Stimulated activated CD4-positive, alpha-beta T cell treated with anti-CD3 and anti-CD28 coated beads, Interleukin-12 subunit alpha, Interleukin-12 subunit beta, amount 100 ng/mL, for 24 hours (primary cell): Measurements from ENCODE around the gene EVX1.

ENCODE experiments used
- DNase-seq, 2 experiments: peaks; one replicate each; pipeline ENCODE4 v3.0.0-alpha.2; 2020; ENCODE audit warnings: low read depth in 2 of 2

EVX1 gene

DNA sequence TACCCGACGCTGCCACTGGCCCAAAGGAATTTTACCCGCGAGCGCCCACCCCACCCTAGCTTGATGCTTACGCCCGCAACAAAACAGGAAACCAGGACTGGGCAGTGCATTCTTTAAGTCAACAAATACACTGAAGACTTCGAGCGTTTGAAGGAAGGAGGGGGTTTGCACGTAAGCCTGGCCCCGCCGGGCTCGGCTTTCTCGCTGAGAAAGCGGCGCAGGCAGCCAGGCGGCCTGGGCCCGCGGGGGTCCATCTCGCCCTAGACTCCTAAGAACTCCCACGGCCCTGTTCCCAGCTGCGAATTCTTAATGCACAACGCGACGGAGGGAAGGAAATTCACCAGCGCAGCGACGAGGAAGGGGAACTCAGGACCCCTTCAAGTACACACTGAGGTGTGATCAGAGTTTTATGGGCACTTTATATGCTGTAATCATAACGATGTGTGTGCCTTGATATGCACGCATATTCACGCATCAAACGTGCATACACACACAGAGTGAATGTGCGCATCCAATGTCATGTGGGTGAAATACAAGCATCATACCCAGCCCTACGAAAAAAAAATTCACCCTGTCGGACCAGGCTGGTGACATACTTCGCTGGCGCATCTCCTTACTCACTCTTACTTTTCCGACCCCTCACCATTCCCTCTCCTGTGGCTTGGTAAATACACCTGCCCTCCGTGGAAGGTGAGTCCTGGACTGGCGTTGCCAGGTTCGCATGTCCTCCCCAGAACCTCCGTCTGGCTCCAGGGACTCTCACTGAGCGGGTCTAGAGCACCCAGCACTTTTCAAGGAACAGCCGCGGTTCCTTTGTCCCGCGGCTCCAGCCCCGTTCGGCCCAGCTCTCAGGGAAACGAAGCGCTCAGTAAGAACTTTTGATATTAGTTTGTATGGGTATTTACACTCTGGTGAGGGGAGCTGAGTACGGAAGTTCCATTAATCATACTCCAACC, 37.0 kb upstream of the EVX1 start:
- DNase-seq = no peak

DNA sequence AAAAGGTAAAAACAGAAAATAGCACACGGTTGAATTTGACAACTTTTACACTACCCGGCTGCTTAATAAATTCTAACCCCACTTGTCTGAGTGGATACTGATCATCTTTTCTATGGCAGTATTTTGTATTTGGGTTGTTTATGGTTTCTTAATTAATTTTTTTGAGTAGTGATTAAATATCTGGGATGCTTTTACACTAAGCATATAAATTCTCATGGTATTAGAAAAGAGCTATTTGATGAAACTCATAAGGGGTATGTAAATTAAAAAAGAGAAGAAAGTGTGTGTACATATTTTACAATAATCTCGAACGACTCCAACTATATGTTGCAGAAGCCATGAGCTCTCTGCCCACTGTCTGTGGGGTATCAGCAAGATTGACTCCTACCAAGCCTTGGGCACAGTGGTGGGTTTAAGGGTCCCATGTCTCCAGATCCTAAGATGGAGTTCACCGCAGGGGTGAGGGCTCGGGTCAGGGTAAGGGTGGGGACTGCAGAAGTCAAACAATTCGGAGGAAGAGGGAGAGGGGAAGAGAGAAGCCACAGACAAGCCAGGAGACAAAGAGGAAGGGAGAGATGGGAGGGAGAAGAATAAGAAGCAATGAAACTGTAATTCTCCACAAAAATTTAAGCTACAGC, 35.1 kb upstream of the EVX1 start:
- no peak for DNase-seq

DNA sequence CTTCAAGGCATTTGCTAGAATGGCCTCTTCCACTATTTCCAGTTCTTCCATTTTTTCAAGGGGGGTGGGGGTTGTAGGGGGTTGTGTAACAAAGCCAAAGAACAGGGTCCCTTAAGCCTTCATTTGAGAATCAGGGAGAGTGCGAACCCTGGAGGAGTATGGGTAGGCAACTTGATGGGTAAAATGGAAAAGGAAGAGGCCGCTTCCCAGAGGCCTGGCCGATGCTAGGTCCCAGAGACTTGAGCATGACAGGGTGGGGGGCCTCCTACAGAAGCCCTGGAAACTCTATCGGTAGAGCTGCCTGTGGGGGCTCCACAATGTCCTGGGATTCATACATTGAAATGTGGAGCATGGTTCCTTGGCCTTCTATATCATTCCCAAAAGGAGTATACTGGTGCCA, 33.6 kb upstream of the EVX1 start:
- DNase-seq = no peak

DNA sequence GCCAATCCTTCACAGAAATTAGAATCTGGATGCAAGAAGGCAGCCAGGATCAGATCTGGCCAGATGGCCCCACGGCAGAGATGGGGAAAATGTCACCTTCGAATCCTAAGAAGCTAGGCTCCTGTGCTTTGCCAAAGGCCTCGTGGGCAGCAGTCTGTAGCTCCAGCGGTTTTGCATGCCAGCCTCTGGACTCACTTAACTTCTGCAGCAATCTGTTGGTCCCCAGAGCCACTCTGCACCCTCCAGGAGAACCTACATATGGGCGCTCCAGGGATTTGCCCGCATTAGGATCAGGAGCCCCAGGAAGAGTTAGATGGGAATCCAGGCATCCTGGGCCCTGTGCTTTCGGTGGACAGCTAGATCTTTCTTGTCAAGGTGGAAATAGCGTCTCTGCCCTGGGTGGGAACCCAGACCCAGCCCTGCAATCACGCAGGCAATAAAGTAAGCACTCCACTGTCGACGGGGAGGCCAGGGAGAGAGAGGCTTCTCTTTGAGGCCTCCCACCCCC, 32.6 kb upstream of the EVX1 start:
- no peak for DNase-seq

GRCh38 chr7:27210441-27211083, 32.0 kb upstream of the EVX1 start:
- DNase-seq = peak in 1 of 2 experiments; percentile 52

GRCh38 chr7:27211084-27211446, 31.5 kb upstream of the EVX1 start:
- DNase-seq = no peak

- no peak for DNase-seq
Observed at GRCh38 chr7:27211764-27212204, 30.8 kb upstream of the EVX1 start.

GRCh38 chr7:27212497-27213432, 29.8 kb upstream of the EVX1 start:
- no peak for DNase-seq

DNA sequence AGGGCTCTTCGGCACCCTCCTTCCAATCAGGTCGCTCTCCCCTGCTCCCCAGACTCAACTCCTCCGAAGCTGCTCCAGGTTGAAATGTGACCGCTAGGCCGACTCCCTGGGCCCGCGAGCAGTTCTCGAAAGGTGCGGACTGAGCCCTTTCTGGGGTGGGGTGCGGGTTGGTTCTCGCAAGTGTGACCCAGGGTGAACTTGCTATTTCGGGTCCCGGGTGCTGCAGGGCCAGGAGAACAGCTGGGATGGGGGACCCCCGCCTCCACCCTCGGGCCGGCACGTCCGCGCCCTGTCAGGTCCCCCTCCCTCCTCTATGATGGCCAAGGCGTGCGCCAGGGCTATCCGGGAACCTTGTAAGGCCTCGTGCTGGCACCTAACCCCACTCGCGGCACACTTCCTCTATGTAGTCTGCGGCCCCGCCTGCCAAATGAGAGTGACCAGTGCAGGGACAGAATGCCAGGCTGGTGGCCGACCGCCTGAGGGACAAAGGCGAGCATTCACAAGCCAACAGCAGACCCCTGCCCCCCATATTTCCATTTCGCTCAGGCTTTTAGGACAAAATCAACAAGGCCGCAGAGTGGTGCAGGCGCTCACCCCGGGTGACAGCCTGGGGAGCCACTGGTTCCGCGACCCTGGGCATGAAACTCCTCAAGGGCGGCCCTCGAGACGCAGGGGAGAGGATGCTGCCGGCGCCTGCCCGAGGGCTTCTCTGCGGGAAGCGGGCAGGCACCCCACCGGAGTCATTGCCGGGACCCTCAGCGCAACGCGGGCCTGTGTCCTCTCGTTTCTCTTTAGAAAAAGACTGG, 29.0 kb upstream of the EVX1 start:
- no peak for DNase-seq

GRCh38 chr7:27214239-27214950, 28.2 kb upstream of the EVX1 start:
- no peak for DNase-seq

DNA sequence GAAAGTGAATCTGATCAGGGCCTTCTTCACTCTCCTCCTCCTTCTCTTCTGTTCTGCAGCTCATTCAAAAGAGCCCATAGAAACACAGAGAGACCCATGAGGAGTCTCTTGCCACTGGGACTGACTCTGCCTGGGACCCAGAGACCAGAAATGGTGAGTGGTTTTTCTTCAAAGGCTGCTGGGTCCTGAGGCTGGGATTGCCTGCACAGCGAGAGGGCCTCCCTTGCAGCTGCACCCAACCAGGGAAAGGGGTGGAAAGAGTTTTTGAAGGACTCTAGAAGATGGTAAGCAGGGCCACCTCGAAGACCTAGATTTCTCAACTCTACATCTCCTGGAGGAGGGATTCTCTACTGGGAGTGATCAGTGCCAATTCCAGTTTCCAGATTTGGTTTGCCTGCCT, 27.2 kb upstream of the EVX1 start:
- no peak for DNase-seq

GRCh38 chr7:27217951-27218350, 24.7 kb upstream of the EVX1 start:
- no peak for DNase-seq

DNA sequence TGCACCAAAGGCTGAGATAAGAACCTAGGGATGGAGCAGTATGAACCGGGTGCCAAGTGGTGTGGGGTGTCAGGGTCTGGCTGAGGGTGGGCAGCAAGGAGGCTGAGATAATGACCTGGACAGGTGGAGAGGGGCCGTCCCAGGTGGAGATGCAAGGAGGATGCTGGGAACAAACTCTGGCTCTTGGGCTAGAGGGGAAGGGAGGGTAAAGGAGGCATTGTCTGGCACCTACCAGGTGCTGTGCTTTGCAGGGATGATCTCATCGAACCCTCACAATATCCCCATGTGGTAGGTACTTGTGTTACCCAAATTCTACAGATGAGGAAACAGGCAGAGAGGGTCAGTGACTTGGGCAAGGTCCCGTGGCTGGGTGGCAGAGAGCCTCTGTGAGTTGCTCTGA, 22.8 kb upstream of the EVX1 start:
- no peak for DNase-seq

DNA sequence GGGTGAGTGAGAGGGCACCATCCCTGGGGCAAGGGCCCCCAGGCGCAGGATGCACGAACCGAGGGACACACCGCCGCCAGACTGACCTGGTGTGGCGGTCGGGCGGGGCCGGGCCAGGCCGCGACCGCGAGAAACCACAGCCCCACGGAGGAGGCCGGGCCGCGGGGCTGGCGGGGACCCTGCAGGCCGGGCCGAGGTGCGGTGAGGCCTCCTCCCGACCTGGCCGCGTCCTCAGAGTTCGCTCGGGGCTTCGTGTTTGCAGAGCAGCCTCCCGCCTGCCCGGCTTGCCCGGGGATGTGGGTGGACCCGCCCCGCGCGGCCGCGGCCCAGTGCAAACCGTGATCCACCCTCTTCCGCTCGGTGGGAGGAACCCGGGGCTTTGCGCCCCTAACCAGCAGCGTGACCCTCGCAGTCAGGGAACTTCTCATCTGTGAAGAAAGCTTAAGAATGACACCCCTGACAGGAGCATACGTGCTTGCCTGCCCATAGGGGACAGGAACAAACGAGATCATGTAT, 22.1 kb upstream of the EVX1 start:
- no peak for DNase-seq

- DNase-seq = no peak
Observed at GRCh38 chr7:27221201-27221797, 21.3 kb upstream of the EVX1 start.

DNA sequence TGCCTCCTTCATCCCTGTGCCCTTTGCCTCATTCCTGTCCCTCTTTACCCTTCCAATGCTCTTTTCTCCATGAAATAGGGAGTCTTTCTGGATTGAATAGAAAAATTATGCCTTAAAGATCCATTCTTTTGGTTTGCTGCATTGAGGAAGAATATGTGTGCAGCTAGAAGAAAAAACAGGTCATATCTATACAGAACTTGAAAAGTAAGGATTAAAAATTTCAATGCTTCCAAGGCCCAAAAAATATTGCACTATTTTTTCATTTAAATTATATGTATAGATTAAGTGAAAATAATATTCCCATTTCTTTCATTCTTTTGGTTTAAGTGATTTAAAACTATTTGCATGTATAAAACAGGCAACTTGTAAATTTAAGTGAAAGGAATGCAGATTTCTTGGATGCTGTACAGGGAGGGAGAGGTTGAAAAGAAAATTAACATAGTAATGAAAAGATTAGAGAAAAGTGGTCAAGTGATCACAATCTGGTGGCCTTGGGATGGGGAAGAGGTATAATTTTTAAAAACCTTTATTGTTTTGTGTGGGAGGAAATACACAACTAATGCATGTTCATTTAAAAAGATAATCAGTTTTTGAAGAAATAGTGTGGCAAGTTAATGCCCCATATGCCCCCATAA, 18.5 kb upstream of the EVX1 start:
- DNase-seq = no peak

GRCh38 chr7:27224983-27225934, 17.3 kb upstream of the EVX1 start:
- no peak for DNase-seq

DNA sequence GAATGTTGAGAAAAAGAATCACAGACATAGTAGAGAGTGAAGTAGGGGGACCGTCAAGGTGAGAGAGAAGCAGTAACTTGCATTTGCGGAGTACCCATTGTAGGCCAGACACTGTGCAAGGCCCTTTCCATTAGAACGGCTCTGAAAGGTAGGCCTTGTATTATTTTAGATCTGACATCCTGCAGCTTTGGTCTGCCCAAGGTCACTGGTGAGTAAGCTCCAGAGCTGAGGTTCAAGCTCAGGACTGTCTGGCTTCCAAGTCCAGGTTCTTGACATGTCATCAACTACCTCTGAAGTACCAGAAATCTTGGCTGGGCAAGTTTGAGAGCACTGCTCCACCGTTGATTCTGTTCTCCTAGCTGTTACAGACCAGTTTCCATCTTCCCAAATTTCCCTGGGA, 13.2 kb upstream of the EVX1 start:
- no peak for DNase-seq
